NCI-H510A treated with DMSO at 0.1 percent for 48 hours (cell line): ENCODE results near the gene BLID.

ENCODE experiments used
- DNase-seq: peaks from one replicate; lab custom pipeline; 2025; lab: John Stamatoyannopoulos, UW

BLID gene

GRCh38 chr11:122076512-122077120 is 39.4 kb downstream of the BLID start:
- DNase-seq, result no peak

- DNase-seq, result no peak
Observed at GRCh38 chr11:122075016-122075415, 41.0 kb downstream of the BLID start.

- DNase-seq, result no peak
Observed at GRCh38 chr11:122074022-122074421, 42.0 kb downstream of the BLID start.

GRCh38 chr11:122071709-122072202 is 44.3 kb downstream of the BLID start:
- no peak for DNase-seq

- no peak for DNase-seq
Observed at GRCh38 chr11:122069707-122070360, 46.2 kb downstream of the BLID start.

- DNase-seq, result no peak
Observed at GRCh38 chr11:122068837-122069236, 47.2 kb downstream of the BLID start.

- no peak for DNase-seq
Observed at GRCh38 chr11:122068141-122068540, 47.9 kb downstream of the BLID start.
